GM18951 (cell line): ENCODE data around the gene KCNJ16.
"Not testable (repeated sequence)": the region's sequence is repeated elsewhere in the genome, so short reads cannot be mapped to it uniquely, and the experiment has no call there.

ENCODE experiments used
- POLR2A ChIP-seq: IDR thresholded peaks from 4 replicates; pipeline ENCODE4 v1.6.1; 2011; ENCODE audit warnings: mild to moderate bottlenecking; ENCODE audit not compliant: insufficient read length, insufficient read depth; ENCODE audit errors: extremely low read depth
- in situ Hi-C: fragments of 300-500 bp; cut with MboI; formaldehyde crosslinking; loops from one replicate; pipeline ENCODE4 v1.12.0; 2022; ENCODE audit warnings: low sequenced_read_pairs, mixed read lengths, inconsistent platforms; ENCODE audit not compliant: unreplicated experiment

The KCNJ16 gene

GRCh38 chr17:70074956-70075355 lies at the start of gene KCNJ16:
TSS of gene KCNJ16 (plus strand) at chr17:70075225. CDS start at chr17:70132088, 56,863 bp downstream.
- no peak for TF ChIP-seq POLR2A
- in situ Hi-C loops: no loop called here

GRCh38 chr17:70028397-70028796 lies 46.6 kb upstream of the KCNJ16 start:
- in situ Hi-C loops: no loop called here
- no peak for TF ChIP-seq POLR2A

- TF ChIP-seq POLR2A: no peak
- in situ Hi-C loops: no loop called here
Observed at GRCh38 chr17:70028978-70029767, 45.9 kb upstream of the KCNJ16 start.

- in situ Hi-C loops: no loop called here
- no peak for TF ChIP-seq POLR2A
Observed at GRCh38 chr17:70030371-70030770, 44.7 kb upstream of the KCNJ16 start.

DNA sequence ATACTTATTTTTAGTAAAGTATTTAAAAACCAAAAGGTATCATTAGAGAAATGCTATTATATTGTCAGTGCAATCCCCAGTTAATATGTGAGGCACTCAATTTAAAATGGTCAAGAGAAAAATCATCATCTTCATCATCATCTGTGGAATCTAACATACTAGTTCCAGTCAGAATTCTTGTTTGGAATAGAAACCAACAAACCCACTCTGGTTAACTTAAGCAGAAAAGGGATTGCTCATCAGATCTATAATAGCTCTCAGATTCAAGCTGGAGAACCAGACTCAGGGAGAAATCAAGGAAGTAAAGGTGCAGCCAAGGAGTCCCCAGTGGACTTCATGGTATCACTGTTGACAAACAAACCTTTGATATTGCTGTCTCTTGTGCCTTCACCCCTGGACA lies 43.7 kb upstream of the KCNJ16 start:
- no peak for TF ChIP-seq POLR2A
- in situ Hi-C loops: no loop called here

GRCh38 chr17:70033165-70033564 lies 41.9 kb upstream of the KCNJ16 start:
- no peak for TF ChIP-seq POLR2A
- in situ Hi-C loops: no loop called here

- no peak for TF ChIP-seq POLR2A
- in situ Hi-C loops: no loop called here
Observed at GRCh38 chr17:70034158-70034557, 40.9 kb upstream of the KCNJ16 start.

DNA sequence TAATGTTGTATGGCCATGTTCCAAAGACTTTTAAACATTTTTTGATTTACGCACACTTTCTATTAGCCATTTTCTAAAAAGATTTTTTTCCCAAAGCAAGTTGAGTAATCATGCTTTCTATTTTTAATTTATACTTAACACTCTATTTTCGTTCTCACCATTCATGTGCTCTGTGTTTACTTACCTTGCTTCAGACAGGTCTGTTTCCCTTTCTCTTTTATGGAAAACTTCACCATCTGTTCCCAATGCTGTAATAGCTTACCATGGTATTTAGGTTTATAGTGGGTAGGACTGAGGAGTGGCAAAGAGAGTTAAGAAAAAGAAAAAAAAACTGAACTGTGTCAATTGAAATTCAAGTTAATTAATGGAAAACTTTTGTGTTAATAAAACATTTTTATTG lies 37.5 kb upstream of the KCNJ16 start:
- no peak for TF ChIP-seq POLR2A
- in situ Hi-C loops: no loop called here

DNA sequence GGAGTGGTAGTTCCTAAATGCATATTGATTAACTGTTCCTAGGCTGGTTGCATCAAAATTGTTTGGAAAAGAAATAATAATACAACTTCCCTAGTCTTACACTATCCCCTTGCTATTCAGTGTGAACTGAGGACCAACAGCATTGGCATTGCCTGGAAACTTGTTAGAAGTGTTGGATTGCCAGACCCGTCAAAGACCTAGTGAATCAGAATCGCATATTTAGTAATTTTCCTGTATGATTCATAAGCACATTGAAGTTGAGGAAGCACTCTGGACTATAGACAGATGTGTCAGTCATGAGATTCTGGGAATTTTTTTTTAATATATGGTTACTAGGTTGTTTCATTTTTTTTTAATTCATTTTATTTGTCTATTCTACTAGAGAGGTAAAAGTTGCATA lies 34.7 kb upstream of the KCNJ16 start:
- in situ Hi-C loops: no loop called here

GRCh38 chr17:70041061-70041460 lies 34.0 kb upstream of the KCNJ16 start:
- in situ Hi-C loops: no loop called here
- no peak for TF ChIP-seq POLR2A

More for the DNA sequence above, 34.7 kb upstream of the KCNJ16 start:
- TF ChIP-seq POLR2A: no peak

DNA sequence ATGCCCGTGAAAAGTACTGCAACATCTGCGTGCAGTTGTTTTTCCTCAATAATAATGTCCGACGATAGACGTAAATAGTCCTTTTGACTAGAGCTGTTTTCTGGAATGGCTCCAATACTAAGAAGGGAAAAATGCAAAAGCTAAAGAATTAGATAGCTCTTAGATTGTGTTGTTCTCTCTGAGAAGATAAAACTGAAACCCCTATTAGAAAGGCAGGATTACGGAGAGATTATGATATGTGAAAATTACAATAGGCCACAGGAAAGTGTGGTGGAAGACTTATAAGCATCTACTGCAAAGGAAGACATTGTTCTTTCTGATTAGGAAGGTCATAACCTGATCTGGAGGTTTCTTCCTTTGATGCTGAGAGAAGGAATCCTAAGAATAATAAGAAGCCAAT lies 33.5 kb upstream of the KCNJ16 start:
- no peak for TF ChIP-seq POLR2A
- in situ Hi-C loops: no loop called here

- in situ Hi-C loops: not testable (repeated sequence)
Observed at GRCh38 chr17:70045780-70046179, 29.2 kb upstream of the KCNJ16 start.

- TF ChIP-seq POLR2A: no peak
Observed at GRCh38 chr17:70047619-70048419, 27.2 kb upstream of the KCNJ16 start.

DNA sequence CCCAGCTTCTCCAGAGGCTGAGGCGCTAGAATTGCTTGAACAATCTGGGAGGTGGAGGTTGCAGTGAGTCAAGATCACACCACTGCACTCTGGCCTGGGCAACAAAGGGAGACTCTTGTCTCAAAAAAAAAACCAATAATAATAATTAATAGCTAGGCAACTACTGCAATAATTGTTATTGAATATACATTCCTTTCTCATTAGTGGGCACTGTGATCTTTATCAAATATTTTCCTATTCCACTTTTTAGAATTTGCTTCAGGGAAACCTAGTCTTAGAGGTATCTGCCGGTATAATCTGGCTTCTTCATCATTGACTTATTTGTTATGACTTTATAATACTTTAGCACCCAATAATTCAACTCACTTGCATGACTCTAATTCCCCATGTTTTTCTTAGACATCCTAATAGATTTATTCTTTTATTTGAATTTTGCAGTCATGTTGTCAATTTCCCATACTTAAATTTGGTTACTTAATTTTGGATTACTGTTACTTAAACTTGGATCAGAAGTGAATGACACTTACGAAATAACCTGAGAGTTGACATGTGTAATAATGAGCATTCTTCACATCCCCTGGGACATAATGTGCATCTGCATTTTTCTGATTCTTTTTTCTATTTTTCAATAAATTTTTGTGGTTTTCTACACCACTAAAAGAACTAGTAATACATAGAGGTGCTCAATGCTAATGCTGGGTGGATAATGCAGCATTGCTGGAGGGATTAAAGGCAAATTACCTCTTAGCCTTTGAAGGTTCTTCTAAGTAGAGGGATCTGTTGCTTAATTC lies 25.0 kb upstream of the KCNJ16 start:
- TF ChIP-seq POLR2A: no peak
- in situ Hi-C loops: no loop called here

More at GRCh38 chr17:70047619-70048419, 27.2 kb upstream of the KCNJ16 start:
- in situ Hi-C loops: no loop called here

- no peak for TF ChIP-seq POLR2A
- in situ Hi-C loops: no loop called here
Observed at GRCh38 chr17:70050931-70051330, 24.1 kb upstream of the KCNJ16 start.
